Measurements from ENCODE around the gene DDX46.
"Not testable (repeated sequence)": the region's sequence is repeated elsewhere in the genome, so short reads cannot be mapped to it uniquely, and the experiment has no call there.

The DDX46 gene

DNA sequence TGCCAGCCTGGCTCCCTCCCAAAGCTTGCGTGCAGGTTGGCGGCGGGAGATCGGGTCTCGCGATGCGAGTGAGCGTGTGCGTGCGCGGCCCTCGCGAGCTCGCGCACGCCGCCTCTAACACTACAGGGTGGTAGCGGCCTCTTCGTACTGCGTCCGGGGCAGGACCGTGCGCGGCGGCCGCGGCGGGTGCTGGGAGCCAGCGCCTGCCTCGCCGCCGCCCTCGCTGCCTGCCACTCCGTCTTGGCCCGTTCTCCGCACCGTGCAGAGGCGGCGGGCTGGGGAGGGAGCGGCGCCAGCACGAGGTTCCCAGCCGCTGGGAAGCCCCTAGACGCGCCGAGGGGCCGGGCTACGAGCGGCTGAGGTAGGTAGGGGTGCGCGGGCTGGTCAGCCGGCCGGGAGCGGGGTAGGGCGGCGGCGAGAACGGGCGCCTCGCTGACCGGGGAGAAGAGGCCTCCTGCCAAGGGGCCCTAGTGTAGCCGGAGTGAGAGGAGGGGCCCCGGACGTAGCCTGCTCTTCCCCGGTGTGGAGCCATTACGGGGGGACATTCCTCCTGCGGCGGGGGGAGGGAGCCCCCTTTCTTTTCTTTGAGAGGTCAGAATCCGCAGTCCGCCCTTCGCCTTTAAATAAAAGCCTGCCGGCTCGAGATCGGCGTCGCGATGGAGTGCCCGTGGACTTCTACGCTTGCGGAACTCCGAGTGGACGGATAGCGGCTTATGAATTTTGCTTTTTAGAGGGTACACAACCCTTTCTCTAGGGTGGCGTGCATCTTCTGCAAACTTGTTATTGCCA, 87.5 kb downstream of the DDX46 start, which contains the start of gene C5orf24:
Gene C5orf24, plus strand, starts transcription at position 117 of the 789 bp plus-strand sequence. CDS start 8,933 bp downstream, outside the sequence.
- DNase-seq = peak; percentile 93

DNA sequence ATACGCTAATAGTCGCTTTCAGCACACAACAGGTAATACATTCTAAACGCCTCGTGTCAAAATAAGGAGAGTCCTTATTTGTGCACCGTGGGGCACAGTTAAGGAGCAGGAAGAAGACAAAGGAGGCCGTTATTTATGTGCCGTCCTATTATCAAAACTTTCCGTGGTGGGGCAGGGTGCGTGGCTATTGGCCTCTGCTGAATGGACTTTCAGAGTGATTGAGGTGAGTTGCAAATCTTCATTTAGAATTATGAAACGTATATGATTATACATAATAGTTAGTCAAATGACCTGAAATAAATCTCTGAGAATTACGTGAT, 88.0 kb downstream of the DDX46 start:
- no peak for DNase-seq

DNA sequence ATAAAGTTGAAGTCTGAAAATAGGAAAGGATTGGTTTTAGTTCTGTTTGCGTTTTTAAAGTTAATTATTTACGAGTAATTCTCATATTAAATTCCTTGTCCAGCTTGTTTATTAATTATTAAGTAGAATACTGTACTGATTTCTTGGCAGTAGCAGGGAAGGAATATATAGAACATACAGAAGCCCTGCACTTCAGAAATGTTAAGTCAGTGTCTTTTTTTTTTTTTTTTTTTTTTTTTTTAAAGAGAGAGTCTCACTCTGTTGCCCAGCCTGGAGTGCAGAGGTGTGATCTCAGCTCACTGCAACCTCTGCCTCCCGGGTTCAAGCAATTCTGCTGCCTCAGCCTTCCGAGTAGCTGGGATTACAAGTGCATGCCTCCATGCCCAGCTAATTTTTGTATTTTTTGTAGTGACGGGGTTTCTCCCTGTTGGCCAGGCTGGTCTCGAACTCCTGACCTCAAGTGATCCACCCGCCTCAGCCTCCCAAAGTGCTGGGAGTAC, 90.9 kb downstream of the DDX46 start:
- not testable (repeated sequence) for DNase-seq

DNA sequence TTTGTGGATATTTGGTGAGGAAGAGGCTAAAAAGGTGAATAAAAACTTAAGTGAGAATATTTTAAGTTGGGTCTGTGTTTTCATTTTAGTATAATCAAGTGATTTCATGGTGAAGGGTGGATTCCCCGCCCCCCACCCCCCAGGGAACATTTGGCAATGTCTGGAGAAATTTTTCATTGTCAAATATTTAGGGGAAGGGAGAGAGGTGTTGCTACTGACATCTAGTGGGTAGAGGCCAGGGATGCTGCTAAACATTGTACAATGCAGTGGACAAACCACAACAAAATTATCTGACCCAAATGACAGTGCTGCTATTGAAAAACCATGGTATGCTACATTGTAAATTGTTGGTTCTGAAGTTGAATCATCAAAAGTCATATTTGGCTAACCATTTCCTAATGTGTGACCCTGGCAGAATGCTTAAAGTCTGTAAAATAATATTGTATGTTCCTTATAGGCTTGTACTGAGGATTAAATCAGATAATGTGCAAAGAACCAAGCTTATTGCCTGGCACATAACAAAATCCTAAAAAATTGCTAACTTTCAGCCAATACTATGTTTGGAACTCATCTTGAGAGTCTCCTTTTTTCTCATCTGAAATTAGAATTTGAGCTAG, 92.8 kb downstream of the DDX46 start:
- DNase-seq = no peak

DNA sequence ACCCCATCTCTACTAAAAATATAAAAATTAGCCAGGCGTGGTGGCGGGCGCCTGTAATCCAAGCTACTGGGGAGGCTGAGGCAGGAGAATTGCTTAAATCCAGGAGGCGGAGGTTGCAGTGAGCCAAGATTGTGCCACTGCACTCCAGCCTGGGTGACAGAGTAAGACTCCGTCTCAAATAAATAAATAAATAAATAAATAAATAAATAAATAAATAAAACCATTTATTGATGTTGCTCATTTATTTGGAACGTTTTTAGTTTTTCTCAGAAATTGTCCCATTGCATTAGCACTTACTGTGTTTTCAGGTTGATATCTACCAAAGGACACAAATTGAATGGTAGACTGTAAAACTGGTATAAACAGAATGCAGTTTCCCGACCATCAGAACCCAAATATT, 97.9 kb downstream of the DDX46 start:
- not testable (repeated sequence) for DNase-seq

DNA sequence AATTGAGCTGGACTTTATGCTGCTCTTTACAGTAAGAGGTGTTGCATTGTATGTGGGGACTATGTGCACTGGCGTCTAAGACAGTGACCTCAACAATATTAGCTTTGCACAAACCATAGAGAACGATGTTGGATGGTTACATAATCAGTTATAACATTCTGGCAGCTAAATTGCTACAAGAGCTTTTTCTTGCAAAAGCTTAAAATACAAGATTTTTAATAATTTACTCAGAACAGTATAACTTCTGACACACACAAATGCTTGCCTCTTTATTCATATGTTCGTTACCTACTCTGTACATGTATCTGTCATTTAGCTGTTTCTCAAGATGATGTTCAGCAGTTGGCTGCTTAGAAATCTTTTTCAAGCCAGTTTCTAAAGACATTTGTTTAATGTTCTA, 98.8 kb downstream of the DDX46 start:
- no peak for DNase-seq

DNA sequence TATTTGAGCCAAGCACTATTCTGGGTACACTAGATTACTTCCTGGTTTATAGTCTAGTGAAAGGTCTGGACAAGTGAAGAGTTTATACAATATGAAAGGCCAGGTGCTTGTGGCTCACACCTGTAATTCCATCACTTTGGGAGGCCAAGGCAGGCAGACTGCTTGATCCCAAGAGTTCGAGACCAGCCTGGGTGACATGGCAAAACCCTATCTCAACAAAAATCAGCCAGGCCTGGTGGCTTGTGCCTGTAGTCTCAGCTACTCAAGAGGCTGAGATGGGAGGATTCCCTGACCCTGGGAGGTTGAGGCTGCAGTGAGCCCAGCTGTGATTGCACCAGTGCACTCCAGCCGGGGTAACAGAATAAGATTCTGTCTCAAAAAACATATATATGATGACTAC, 106.1 kb downstream of the DDX46 start:
- DNase-seq = no peak

DNA sequence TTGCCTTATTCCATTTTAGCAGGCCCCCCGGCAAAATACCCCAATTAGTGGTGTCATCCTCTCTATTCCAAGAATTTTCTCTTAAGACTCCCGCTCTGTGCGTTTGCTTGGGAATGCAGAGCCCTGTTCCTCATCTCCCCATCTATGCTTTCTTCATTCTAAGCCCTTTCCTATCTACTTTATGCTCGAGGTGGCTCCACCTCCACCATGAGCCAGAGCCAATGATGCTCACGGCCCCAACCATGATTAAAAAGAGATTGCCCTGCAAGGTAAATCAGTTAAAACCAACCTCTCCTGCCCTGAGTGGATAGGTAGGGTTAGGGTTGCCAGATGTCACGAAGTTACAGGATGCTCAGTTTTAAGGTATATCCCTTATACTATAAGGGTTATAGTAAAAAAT, 114.9 kb downstream of the DDX46 start:
- no peak for DNase-seq

DNA sequence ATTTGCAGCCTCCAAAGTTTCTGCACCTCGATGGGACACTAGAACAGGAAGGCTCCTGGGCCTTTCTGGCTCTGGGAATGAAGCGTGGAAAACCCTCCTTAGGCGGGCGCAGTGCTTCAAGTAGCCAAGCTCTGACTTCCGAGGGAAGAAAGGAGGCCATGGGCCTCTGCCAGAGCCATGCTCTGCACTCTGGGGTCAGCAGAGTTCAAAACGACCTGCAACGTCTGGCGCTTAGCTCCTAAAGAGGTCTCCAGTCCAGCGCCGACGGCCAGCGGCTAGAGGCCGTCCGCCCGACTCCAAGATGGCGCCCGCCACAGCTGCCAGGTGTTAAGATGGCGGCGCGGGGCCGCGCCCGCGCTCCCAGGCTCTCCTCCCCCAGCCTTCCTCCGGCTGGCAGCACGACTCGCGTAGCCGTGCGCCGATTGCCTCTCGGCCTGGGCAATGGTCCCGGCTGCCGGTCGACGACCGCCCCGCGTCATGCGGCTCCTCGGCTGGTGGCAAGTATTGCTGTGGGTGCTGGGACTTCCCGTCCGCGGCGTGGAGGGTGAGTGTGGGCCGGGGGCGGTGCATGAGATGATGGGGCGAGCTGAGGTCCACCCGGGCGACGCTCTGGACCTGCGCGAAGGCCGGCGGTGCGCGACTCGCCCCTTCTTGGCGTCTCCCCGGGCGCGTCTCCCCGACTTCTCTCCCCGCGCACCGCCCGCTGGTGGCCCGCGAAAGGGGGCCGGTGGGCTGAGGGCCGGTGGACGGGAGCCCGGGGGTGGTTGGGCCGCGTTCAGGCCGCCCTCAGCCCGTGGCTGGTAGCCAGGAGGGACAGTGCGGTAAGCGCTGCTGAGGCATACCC, 115.6 kb downstream of the DDX46 start, which contains the start of gene TXNDC15:
Gene TXNDC15, plus strand, starts transcription at position 385 of the 844 bp plus-strand sequence. Its CDS starts 57 bp downstream, at position 442.
- DNase-seq = peak; percentile 77

DNA sequence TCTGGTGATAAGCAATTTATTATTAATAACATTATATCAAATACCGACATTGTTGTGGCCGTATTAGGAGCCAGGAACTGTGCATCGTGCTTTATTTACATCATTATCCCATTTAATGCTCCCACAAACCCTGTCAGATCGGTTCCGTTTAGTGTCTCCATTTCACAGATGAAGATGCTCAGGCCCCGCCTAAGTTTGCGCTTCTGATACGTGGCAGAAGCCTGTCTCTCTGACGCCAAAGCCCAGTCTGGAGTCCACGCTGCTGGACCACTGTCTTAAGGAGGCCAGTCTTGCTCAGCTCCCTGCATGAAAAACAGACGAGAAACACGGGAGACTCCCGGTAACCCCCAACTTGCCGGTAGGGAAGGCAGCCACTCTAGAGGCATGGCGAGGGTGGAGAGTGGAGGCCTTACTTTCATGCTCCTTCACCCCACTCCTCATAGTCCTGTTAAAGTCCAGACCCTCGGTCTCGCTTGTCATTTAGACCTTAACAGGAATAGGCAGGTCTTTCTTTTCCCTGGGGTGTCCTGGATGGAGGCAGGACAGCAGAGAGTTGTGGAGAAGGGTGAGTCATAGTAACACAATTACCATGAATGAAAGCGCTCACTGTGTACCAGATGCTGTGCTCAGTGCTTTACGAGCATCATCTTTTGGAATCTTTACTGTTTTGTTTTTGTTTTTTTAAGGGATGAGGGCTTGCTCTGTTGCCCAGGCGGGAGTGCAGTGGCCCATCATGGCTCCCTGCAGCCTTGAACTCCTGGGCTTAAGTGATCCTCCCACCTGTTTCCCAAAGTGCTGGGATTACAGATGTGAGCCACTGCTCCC, 116.5 kb downstream of the DDX46 start:
- no peak for DNase-seq

DNA sequence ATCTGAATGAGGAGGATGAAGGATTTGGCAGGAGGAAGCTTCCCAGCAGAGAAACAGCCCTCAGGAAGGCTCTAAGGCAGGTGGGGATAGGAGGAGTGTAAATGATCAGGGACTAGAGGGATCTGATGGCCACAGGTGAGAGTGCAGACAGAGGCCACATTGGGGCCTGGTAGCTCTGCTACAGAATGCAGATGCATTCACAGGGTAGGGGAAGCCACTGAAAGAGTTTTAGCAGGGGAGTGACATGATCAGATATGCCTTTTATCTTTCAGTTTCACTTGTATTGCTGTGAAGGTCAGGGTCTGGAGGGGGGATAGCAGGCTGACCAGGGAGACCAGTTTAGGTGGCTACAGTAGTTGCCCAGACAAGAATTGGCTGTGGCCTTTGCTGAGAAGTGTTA, 118.6 kb downstream of the DDX46 start:
- DNase-seq = no peak

DNA sequence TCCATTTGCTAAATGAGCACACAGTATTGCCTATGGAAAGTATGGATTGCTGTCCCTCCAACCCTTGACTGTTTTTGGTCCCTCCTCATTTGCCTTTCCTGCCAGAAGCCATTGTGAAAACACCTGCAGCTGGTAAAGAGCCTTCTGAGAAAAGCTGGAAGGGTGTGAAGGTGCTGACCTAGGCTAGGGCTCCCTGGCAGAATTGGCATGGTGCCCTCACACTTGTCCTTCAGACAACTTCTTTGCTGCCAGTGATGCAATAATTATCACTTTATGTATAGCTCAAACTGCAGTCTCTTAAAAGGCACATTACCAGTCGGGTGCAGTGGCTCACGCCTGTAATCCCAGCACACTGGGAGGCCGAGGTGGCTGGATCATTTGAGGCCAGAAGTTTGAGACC, 119.8 kb downstream of the DDX46 start:
- DNase-seq = no peak

DNA sequence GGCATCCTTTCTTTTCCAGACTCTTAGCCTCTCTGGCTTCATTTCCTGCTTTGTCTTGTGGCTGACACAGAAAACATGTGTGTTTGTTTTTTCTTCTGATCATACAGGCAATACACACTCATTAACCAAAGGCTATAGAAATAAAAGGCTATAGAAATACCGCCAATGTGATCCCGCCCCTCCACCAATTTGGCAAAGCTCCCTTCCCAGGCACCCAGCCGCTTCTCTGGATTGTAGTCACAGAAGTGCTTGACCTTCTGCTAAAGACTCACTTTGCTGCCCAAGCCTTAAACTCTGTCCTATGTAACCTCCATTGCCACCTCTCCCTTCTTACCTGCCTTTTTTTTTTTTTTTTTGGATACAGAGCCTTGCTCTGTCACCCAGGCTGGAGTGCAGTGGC, 120.9 kb downstream of the DDX46 start:
- DNase-seq = no peak
